HepG2 (cell line): ENCODE results near the gene MAP3K3. TPM values are rescaled to one million over a fixed set of nuclear protein-coding genes. Genes with fewer than 3 reads are reported as not detected.

ENCODE experiments used
- CC2D1A ChIP-seq: sonication (generic); formaldehyde crosslinking; IDR thresholded peaks from 2 replicates; pipeline ENCODE4 v1.8.1; 2023; ENCODE audit warnings: mild to moderate bottlenecking, missing genetic modification reagents
- CENPT ChIP-seq: sonication (generic); formaldehyde crosslinking; IDR thresholded peaks from 2 replicates; pipeline ENCODE4 v1.8.0; 2022; ENCODE audit warnings: low read depth, mild to moderate bottlenecking, moderate library complexity, missing genetic modification reagents
- DPF2 ChIP-seq: sonication (generic); formaldehyde crosslinking; IDR thresholded peaks from 2 replicates; pipeline ENCODE4 v1.4.0; 2020; ENCODE audit warnings: mild to moderate bottlenecking, low read depth, missing genetic modification reagents, borderline replicate concordance
- FOXC1 ChIP-seq: sonication (generic); formaldehyde crosslinking; IDR thresholded peaks from 2 replicates; pipeline ENCODE4 v1.8.0; 2022; ENCODE audit warnings: mild to moderate bottlenecking, missing genetic modification reagents, borderline replicate concordance
- HDAC2 ChIP-seq: sonication (generic); formaldehyde crosslinking; IDR thresholded peaks from 2 replicates; pipeline ENCODE4 v1.4.0; 2020; ENCODE audit warnings: missing genetic modification reagents
- HOXA9 ChIP-seq: sonication (generic); formaldehyde crosslinking; IDR thresholded peaks from 2 replicates; pipeline ENCODE4 v1.8.1; 2022; ENCODE audit warnings: missing genetic modification reagents, mild to moderate bottlenecking, moderate library complexity, borderline replicate concordance
- KMT2A ChIP-seq: sonication (generic); formaldehyde crosslinking; IDR thresholded peaks from 2 replicates; pipeline ENCODE4 v1.4.0; 2020; ENCODE audit warnings: missing genetic modification reagents
- MATR3 ChIP-seq: sonication (generic); formaldehyde crosslinking; IDR thresholded peaks from 2 replicates; pipeline ENCODE4 v1.4.0; 2020; ENCODE audit warnings: missing genetic modification reagents
- MIXL1 ChIP-seq: IDR thresholded peaks from 2 replicates; pipeline ENCODE4 v1.6.1; 2016
- MTF1 ChIP-seq: sonication (generic); formaldehyde crosslinking; IDR thresholded peaks from 2 replicates; pipeline ENCODE4 v1.5.0; 2020; ENCODE audit warnings: missing genetic modification reagents
- PCBP2 ChIP-seq: fragments of 200-400 bp; formaldehyde crosslinking; optimal IDR thresholded peaks from 2 replicates; pipeline ENCODE3; 2018; ENCODE audit warnings: low read length, low read depth; ENCODE audit not compliant: poor library complexity, severe bottlenecking
- TEAD3 ChIP-seq: optimal IDR thresholded peaks from 2 replicates; pipeline ENCODE3; 2016; ENCODE audit warnings: borderline replicate concordance
- ZFYVE20 ChIP-seq: sonication (generic); formaldehyde crosslinking; IDR thresholded peaks from 2 replicates; pipeline ENCODE4 v1.8.0; 2023; ENCODE audit warnings: low read depth, mild to moderate bottlenecking, moderate library complexity, missing genetic modification reagents, borderline replicate concordance
- ZKSCAN1 ChIP-seq: fragments of 150-350 bp; IDR thresholded peaks from 2 replicates; pipeline ENCODE4 v1.6.1; 2014; ENCODE audit warnings: low read length
- ZMYM2 ChIP-seq: sonication (generic); formaldehyde crosslinking; IDR thresholded peaks from 2 replicates; pipeline ENCODE4 v1.8.0; 2022; ENCODE audit warnings: mild to moderate bottlenecking, missing genetic modification reagents
- ZMYM3 ChIP-seq: sonication (generic); formaldehyde crosslinking; IDR thresholded peaks from 2 replicates; pipeline ENCODE4 v1.5.1; 2020; ENCODE audit warnings: mild to moderate bottlenecking, missing genetic modification reagents
- ZNF251 ChIP-seq: sonication (generic); formaldehyde crosslinking; IDR thresholded peaks from 2 replicates; pipeline ENCODE4 v1.9.0; 2021; ENCODE audit warnings: mild to moderate bottlenecking, missing genetic modification reagents
- ZNF264 ChIP-seq: sonication (generic); formaldehyde crosslinking; IDR thresholded peaks from 2 replicates; pipeline ENCODE4 v1.4.0; 2020; ENCODE audit warnings: missing genetic modification reagents
- ZNF34 ChIP-seq: sonication (generic); formaldehyde crosslinking; IDR thresholded peaks from 2 replicates; pipeline ENCODE4 v1.4.0; 2020; ENCODE audit warnings: mild to moderate bottlenecking, missing genetic modification reagents, borderline replicate concordance
- ZNF484 ChIP-seq: sonication (generic); formaldehyde crosslinking; IDR thresholded peaks from 2 replicates; pipeline ENCODE4 v1.5.1; 2020; ENCODE audit warnings: mild to moderate bottlenecking, low read depth, missing genetic modification reagents, borderline replicate concordance
- ZNF577 ChIP-seq: sonication (generic); formaldehyde crosslinking; IDR thresholded peaks from 2 replicates; pipeline ENCODE4 v1.4.0; 2020; ENCODE audit warnings: mild to moderate bottlenecking, low read depth, missing genetic modification reagents, borderline replicate concordance
- ZNF737 ChIP-seq: sonication (generic); formaldehyde crosslinking; IDR thresholded peaks from 2 replicates; pipeline ENCODE4 v1.5.0; 2020; ENCODE audit warnings: missing genetic modification reagents, mild to moderate bottlenecking, borderline replicate concordance
- ZNF777 ChIP-seq: sonication (generic); formaldehyde crosslinking; IDR thresholded peaks from 2 replicates; pipeline ENCODE4 v1.4.0; 2020; ENCODE audit warnings: missing genetic modification reagents
- polyA plus RNA-seq, 8 experiments: library from polyadenylated mRNA; depleted of rRNA in 3 of 8; stranded (reverse) in 7 of 8; unstranded in 1 of 8; fragments of >200 nt; fragmentation: Illumina TruSeq in 4 of 8; extraction: Trizol in 4 of 8; gene quantifications; 2 replicates each; pipeline versions ENCODE4 v1.2.1 to v1.2.3, GENCODE V29; 2011 to 2016; ENCODE audit warnings: low read depth in 4 of 8, missing spikeins in 1 of 8, mixed read lengths in 1 of 8; ENCODE audit not compliant: insufficient read depth in 1 of 8
- total RNA-seq, 5 experiments: library from RNA; depleted of rRNA; stranded (reverse); fragments of >200 nt; fragmentation: Illumina TruSeq; extraction: Trizol; gene quantifications; 2 replicates each; pipeline ENCODE4 v1.2.3, GENCODE V29; 2016; ENCODE audit warnings: low read depth in 1 of 5
- TF ChIP-seq, protein P1 (sequence below): IDR thresholded peaks from 2 replicates; pipeline ENCODE4 v1.6.1; 2012; ENCODE audit warnings: low read length, improper control_type of control experiment
- TF ChIP-seq, protein P2 (sequence below): conservative IDR thresholded peaks from 2 replicates; pipeline ENCODE4 v1.6.1; 2018; ENCODE audit warnings: missing genetic modification reagents
- TF ChIP-seq, protein P3 (sequence below): sonication (generic); formaldehyde crosslinking; IDR thresholded peaks from 2 replicates; pipeline ENCODE4 v1.5.0; 2020; ENCODE audit warnings: missing genetic modification reagents

The MAP3K3 gene
- total and polyA plus RNA-seq, 2 of the 13 experiments (the other 11 are each of a cell fraction or from before 2014, with no cell fraction given) = 17.7 to 21.8 TPM

DNA sequence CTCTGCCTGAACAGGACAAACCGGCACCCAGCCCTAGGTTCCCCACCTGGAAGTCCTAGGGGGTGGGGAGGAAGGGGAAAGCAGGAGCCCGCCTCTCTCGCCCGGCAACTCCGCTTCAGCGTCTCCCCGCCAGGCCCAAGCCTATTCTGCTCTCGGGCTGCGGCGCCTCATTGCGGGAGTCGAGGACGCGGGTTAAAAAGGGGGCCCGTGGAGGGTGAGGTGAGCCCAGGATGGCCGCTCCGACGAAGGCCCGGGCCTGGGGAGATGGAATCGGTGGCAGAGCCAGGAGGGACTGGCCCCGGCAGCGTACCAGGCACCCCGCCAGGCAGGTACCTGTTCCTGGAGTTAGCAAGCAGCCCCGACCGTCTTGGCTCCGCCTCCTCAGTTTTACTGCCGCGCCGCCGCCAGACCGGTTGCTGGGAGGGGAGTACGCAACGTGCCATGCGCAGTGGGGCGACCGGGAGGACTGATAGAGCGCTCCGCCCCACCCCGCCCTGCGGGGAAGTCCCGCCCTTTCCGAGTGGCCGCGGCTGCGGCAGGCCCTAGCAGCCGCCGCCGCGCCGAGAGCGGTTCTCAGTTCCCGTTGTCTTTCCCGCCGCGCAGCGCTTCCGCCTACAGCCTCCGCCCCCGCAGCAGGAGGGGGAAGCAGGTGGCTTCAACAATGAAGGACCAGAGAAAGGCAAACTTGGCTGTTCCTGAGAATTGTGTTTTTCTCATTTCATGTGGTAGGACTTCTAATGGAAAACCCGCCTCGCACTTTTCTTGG, 119.4 kb downstream of the MAP3K3 start, which contains the start of gene STRADA (continued):
- peak; percentile 55; the same call in 1 of the 2 replicates for TF ChIP-seq ZFYVE20 (CRISPR knock-in tag)
- TF ChIP-seq ZMYM2 (CRISPR knock-in tag) = peak; percentile 76; the same call in 1 of the 2 replicates
- TF ChIP-seq, protein P1, sequence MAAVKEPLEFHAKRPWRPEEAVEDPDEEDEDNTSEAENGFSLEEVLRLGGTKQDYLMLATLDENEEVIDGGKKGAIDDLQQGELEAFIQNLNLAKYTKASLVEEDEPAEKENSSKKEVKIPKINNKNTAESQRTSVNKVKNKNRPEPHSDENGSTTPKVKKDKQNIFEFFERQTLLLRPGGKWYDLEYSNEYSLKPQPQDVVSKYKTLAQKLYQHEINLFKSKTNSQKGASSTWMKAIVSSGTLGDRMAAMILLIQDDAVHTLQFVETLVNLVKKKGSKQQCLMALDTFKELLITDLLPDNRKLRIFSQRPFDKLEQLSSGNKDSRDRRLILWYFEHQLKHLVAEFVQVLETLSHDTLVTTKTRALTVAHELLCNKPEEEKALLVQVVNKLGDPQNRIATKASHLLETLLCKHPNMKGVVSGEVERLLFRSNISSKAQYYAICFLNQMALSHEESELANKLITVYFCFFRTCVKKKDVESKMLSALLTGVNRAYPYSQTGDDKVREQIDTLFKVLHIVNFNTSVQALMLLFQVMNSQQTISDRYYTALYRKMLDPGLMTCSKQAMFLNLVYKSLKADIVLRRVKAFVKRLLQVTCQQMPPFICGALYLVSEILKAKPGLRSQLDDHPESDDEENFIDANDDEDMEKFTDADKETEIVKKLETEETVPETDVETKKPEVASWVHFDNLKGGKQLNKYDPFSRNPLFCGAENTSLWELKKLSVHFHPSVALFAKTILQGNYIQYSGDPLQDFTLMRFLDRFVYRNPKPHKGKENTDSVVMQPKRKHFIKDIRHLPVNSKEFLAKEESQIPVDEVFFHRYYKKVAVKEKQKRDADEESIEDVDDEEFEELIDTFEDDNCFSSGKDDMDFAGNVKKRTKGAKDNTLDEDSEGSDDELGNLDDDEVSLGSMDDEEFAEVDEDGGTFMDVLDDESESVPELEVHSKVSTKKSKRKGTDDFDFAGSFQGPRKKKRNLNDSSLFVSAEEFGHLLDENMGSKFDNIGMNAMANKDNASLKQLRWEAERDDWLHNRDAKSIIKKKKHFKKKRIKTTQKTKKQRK = no peak
- TF ChIP-seq ZNF737 (CRISPR knock-in tag) = no peak
- TF ChIP-seq TEAD3 (CRISPR knock-in tag) = peak; percentile 9
- peak; percentile 25; the same call in 1 of the 2 replicates for TF ChIP-seq CENPT
- TF ChIP-seq MIXL1 = no peak
- TF ChIP-seq MTF1 = no peak; the same call in 1 of the 2 replicates
- no peak for TF ChIP-seq MATR3
- peak; percentile 69 for TF ChIP-seq KMT2A (CRISPR knock-in tag)
- peak; percentile 72 for TF ChIP-seq HDAC2 (CRISPR knock-in tag)
- TF ChIP-seq, protein P2, sequence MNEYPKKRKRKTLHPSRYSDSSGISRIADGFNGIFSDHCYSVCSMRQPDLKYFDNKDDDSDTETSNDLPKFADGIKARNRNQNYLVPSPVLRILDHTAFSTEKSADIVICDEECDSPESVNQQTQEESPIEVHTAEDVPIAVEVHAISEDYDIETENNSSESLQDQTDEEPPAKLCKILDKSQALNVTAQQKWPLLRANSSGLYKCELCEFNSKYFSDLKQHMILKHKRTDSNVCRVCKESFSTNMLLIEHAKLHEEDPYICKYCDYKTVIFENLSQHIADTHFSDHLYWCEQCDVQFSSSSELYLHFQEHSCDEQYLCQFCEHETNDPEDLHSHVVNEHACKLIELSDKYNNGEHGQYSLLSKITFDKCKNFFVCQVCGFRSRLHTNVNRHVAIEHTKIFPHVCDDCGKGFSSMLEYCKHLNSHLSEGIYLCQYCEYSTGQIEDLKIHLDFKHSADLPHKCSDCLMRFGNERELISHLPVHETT (CRISPR knock-in tag) = peak; percentile 94
- no peak; the same call in 1 of the 2 replicates for TF ChIP-seq FOXC1
- no peak for TF ChIP-seq PCBP2
- TF ChIP-seq CC2D1A (CRISPR knock-in tag) = peak; percentile 86; the same call in 1 of the 2 replicates
- TF ChIP-seq ZNF264 (CRISPR knock-in tag) = peak; percentile 97
- TF ChIP-seq ZNF251 (CRISPR knock-in tag) = no peak
- TF ChIP-seq ZKSCAN1 = no peak
- peak; percentile 87; the same call in 1 of the 2 replicates for TF ChIP-seq HOXA9 (CRISPR knock-in tag)
- TF ChIP-seq ZMYM3 (CRISPR knock-in tag) = peak; percentile 84
- no peak for TF ChIP-seq ZNF484 (CRISPR knock-in tag)
- TF ChIP-seq, protein P3, sequence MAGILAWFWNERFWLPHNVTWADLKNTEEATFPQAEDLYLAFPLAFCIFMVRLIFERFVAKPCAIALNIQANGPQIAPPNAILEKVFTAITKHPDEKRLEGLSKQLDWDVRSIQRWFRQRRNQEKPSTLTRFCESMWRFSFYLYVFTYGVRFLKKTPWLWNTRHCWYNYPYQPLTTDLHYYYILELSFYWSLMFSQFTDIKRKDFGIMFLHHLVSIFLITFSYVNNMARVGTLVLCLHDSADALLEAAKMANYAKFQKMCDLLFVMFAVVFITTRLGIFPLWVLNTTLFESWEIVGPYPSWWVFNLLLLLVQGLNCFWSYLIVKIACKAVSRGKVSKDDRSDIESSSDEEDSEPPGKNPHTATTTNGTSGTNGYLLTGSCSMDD (CRISPR knock-in tag) = no peak
- no peak; the same call in 1 of the 2 replicates for TF ChIP-seq ZNF777 (CRISPR knock-in tag)
- no peak for TF ChIP-seq DPF2
- peak; percentile 85; the same call in 1 of the 2 replicates for TF ChIP-seq ZNF34
- TF ChIP-seq ZNF577 (CRISPR knock-in tag) = no peak
